Hematopoietic multipotent progenitor cell treated with erythropoietin and hydrocortisone succinate and interleukin-3 and kit ligand, for 4 days (in vitro differentiated cells): ENCODE results near the gene SDK1.

Experiments
- DNase-seq: peaks from one replicate; pipeline ENCODE4 v3.0.0-alpha.2; 2015

SDK1 gene

DNA sequence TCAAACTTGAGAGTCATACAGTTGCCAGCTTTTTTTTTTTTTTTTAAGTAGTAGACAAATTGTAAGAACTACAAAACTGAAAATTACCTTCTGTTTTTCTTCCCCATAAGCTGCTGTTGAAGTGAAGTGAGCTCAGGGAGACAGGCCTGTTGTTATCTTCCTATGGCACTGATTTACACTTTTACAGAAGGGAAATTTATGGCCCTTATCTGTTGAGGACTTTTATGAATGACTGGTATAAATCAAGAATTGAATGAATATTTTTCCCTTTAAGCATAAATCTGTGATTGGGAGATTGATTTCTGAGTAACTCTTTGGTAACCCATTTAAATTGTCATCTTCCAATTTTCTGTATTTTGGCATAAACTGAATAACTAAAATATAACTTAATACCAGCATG is 124.0 kb downstream of the SDK1 start:
- DNase-seq: no peak

DNA sequence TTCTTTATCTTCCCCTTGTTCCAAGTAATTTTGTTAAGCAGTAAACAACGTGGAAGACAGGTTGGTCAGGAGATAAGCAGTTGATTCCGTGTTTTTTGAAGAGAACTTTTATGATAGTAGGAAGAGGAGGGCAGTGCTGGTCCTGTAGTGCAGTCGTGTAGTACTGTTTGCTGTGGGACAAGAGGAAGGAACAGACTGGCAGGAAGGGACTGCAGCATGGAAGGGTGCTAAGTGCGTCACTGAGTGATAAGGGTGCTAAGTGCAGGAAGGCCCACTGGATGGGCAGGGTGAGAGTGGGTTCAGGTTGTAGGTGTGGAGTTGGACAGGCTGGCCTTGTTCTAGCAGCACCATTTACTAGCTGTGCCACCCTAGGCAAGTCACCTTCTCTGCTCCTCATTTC is 125.0 kb downstream of the SDK1 start:
- no peak for DNase-seq

DNA sequence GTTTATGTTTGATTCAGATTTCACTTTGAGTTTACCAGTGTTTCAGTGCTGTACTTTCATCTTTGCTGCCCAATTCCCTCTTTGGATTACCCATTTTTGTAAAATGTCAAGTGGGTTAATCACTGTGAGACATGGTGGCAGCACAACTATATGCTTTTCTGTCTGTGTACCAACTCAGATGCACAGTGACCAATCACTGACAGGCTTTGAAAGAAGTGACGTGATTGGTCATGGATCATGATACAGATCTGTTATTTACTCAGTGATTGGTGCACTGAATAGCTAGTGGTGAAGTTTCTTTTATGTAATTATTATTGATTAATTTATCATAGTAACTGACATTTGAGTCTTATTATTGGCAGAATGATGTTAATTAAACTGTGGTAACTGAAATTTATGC is 126.9 kb downstream of the SDK1 start:
- peak; percentile 2 for DNase-seq

DNA sequence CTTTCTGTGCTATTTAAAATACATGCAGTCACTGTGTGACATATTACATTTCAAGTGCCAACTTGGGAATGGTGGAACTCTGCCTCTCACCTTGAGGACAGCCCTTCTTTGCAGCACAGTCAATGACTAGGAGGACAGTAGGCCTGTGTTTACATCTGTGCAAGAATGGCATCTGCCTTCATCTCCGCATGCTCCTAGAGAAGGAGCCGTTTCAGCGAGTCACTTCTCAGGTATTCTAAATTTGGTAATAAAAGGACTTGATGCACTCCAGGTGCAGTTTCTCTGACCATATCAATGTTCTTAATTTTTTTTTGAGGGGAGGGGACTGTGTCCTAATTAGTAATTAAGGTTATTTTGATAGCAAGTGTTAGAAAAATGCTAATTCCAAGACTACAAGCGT is 128.9 kb downstream of the SDK1 start:
- no peak for DNase-seq

DNA sequence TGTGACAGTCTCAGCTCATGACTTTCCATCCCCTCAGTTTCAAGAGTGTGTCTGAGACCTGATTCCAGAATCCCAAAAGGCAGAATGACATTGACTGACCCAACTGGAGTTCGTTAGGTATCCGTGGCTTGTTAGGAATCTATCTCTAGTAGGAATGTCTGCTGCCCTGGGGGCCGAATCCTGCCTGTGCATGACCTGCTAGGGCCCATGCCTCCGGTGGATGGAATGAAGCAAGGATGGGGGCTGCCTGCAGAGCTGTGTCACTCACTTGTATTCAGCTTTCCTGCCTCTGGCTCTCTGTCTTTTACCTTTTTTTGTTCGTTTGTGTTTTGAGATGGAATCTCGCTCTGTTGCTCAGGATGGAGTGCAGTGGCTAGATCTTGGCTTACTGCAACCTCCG is 129.5 kb downstream of the SDK1 start:
- no peak for DNase-seq

DNA sequence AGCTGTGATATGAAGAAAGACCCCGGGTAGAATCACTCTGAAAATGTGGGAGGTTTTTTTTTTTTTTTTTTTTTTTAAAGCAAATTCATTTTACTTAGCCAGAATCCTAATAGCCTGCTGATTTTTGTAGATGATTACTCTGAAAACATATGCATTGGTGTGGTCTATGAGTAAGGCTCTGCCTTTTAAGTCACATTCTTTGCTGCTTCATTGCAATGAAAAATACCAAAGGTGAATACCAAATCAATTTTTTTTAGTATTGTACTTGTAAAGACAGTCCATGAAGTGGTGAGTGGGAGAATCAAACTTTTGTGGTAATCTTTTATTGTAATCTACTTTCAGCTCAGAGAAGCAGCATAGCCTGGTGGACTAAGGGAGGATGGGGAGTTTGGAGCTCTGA is 130.3 kb downstream of the SDK1 start:
- no peak for DNase-seq

DNA sequence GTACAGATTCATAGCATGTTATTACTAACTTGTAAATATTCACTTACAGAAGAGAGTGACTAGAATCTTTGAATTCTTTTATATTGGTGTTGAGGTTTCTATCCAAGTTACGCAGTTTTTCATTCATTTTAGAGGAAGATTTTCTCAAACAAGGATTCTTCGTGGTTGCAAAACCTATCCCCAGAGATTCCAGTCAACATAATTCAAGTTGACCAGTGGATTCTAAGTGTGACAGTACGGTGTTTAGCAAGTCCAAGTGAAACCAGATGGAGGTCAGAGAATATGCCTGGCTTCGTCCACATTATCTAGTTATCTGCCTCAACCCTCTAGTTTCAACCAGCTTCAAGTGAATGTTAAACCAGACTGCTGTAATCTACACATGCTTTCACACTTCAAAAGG is 131.9 kb downstream of the SDK1 start:
- DNase-seq: no peak

DNA sequence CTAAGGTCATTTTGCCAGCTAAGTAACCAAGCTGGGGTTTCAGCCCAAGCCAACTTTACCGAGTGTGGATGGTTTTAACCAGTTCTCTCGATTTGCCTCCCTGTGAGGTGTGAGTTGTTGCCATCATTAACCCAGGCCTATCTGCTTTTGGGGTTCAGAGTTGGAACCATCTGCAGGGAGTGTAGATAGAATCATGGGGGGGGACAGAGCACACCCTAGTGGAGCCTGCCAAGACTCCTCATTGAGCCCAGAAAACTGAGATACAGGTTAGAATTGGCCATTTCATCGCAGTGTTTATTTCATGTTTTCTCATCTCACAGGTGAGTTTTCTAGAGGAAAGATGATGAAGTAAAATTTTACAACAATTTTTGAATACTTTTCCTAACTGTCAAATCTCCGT is 133.6 kb downstream of the SDK1 start:
- DNase-seq: peak; percentile 2

DNA sequence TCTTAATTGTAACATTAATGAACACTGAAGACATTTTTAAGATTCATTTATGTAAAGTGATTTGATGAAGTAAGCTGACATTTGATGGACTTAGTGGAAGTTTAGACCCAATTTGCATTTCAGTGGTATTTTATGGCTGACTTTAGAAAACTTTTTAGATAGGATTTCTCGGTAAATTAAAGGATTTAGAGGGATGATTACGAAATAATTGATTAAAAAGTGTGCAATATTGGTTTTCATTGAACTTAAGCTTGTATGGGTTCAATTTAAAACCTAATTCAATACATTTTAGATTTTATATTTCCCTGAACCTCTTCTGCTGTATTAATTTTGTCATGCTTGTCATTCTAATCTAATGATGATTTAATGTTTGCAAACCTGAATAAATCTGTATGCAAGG is 135.1 kb downstream of the SDK1 start:
- DNase-seq: no peak

DNA sequence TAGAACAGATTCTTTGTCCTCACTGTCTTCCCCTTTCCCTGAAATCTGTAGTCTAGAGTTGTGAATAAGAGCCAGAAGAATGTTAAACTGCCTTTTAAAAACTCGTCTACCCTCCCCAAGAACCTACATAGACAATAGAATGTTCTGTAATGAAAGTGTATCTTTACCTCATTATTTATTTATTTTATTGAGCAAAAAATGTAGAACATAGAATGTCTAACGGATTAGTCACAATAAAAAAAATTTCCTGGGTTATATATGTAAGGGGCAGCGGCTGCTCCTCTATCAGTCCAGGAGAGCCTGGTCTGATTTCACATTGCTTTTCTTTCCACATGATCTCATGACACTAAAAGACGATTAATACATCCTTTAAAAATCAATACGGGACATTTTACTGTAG is 135.7 kb downstream of the SDK1 start:
- DNase-seq: no peak

DNA sequence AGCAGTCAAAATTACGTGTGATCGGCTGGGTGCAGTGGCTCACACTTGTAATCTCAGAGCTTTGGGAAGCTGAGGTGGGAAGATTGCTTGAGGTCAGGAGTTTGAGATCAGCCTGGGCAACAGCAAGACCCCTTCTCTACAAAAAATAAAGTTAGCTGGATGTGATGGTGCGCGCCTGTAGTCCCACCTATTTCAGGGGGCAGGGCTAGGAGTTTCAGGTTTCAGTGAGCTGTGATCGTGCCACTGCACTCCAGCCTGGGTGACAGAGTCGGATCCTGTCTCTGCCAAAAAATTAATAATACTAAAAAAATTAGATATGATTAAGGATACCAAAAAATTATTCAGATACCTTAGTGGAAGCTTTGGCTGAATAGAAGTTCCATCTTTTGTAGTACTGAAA is 136.4 kb downstream of the SDK1 start:
- no peak for DNase-seq

DNA sequence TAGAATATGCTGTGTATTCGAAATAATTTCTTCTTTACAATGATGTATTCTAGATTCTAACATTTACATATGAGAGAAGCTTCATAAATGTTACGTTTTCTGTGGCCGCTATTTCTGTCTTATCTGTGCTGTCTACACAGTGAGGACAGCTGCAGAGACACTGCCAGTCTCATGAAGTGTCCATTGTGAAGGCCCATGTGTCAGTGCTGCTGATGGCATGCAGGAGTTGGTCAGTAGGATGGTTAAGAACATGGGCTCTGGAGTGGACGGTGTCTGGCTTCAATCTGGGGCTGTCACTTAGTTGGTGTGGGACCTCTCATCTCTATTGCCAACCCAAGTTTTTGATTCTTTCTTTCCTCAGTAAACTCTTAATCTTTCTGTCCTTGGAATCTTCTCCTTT is 137.3 kb downstream of the SDK1 start:
- DNase-seq: no peak

DNA sequence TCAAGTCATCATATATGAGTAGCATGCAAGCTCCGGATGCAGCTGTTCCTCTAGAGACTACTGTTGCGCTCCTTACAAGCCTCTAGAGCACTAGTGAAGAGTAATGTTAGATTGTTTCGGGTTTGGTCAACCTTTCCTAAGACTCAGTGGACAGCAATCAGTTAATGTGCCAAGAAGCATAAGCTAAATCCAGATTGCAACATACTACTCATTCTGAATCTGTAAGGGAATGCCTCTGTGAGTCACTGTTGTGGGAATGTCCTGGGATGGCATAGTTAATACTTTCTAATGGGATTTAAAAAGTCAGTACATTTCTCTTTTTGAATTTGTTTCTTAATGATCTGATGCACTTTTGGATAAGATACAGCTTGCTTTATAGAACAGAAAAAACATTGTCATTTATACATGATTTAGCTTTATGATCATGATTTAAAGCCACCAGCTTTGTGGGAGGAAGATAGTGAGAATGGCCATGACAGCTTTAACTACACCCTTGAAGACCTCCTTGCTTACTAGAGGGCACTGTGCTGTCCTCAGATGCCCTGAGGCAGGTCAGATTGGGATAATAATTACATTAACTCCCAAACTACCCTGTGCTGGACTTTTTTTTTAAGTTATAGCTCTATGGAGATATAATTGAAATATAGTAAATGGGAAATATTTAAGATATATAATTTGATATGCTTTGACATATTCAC is 138.4 kb downstream of the SDK1 start:
- DNase-seq: no peak

DNA sequence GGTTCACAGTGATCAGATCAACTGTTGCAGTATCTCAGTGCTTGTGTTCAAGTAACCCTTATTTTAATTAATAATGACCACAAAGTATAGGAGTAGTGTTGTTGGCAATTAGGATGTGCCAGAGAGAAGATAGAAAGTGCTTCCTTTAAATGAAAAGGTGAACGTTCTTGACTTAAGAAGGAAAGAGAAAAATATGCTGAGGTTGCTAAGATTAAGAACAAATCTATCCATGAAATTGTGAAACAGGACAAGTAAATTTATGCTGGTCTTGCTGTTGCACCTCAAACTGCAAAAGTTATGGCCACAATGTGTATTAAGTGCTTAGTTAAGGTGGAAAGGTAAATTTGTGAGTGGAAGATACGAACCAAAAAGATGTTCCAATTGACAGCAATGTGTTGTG is 139.5 kb downstream of the SDK1 start:
- DNase-seq: no peak

DNA sequence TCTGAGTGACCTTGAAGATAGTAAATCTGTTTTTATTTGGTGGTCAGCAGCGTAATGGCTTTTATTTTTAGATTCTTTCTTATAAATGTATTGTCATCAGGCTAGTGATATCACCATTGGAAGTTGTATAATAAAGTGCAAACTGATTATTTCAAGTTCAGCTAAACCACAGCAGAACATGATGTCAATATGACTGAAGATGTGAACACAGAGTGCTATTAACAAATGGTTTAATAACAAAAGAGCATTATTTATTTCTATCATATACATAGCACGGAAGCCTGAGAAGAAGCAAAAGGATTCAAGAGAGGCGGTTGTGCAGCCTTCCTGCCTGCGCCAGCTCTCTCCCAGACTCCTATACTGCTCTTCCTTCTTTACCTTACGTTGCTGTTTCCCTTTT is 142.7 kb downstream of the SDK1 start:
- no peak for DNase-seq

DNA sequence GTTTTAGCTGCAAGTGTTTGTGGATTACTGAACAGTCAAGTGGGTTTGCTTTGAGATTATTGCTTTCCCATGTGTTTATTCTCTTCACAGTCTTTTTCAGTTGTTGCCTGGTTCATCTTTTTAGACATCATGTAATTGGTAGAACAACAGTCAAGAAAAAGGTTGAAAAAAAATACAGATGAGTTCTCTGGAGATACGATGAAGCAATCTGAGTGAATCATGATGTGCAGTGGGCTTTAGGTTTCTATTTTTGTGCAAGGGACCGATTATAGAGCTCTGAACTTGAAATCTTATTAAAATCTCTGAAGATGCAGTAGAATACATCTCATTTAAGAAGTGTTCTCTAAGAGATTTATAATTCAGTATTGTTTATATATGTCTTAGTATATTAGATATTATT is 145.7 kb downstream of the SDK1 start:
- no peak for DNase-seq

DNA sequence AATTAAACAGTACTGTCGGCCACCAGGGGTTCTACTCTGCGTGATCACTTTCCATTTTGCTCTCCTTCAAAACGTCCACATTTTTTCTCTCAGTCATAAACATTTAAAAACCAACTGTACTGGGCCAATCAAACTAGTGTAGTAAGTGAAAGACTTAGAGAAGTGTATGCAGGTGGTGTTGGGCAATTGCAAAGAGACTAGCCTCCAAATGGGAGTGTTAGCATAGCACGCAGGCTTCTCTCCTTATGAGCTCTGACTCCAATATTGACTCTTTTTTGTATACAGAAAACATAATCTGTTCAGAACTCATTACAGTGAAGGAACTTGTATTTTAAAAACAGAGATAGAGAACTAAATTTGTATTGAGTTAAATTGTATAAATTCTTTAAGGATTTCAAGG is 150.6 kb downstream of the SDK1 start:
- no peak for DNase-seq

DNA sequence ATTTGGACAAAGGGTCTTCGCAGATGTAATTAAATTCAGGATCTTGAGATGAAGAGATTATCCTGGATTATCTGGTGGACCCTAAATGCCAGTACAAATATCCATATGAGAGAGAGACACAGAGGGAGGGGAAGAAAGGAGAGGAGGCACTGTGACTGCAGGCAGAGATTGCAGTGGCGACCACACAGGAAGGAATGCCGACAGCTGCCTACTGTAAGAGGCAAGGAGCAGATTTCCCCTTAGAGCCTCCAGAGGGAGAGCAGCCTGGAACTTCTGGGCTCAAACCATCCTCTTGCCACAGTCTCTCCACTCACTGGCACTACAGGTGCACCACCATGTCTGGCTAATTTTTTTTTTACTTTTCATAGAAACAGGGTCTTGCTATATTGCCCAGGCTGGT is 152.3 kb downstream of the SDK1 start:
- DNase-seq: no peak

DNA sequence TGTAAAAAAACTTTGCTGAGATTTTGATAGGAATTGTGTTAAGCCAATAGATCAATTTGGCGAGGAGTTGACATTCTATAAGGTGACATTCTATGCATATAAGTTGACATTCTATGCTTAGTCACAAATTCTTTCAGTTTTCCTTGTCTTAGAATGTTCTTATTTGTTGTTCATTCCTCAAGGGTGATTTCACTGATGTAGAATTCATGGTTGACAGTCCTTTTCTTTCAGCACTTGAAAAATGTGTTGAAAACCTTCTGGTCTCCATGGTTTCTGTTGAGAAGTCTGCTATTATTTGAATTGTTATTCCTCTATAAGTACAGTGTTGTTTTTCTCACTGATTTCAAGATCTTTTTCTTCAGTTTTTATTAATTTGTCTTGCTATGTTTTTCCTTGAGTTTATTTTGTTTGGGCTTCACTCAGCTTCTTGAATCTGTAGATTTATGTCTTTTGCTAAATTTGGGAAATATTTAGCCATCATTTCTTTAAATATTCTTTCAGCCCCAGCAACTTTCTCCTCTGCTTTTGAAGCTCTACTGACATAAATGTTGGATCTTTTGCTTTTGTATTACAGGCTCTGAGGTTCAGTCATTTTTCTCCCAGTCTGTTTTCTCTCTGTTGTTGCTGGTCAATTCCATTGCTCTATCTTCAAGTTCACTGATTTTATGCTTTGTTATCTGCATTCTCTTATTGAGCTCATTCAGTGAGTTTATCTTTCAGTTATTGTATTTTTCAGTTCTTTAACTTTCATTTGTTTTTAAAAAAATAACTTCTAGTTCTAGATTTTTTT is 154.9 kb downstream of the SDK1 start:
- DNase-seq: no peak

DNA sequence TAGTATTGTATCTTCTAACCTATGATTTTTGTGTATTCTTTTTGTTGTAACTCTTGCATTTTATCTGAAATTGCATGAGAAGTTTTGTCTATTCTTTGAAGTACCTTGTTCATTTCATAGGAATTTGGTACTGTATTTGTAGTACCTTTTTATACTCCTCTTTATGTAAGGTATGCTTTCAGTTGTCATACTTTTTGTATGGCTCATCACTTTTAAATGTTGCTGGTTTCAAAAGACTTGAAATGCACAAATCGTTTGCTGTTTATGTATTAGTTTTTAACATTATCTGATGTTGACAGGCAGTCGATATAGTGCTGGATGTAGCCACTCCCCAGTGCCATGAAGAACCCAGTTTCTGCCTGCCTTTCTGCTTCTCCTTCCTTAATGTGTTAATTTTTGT is 158.1 kb downstream of the SDK1 start:
- DNase-seq: no peak

DNA sequence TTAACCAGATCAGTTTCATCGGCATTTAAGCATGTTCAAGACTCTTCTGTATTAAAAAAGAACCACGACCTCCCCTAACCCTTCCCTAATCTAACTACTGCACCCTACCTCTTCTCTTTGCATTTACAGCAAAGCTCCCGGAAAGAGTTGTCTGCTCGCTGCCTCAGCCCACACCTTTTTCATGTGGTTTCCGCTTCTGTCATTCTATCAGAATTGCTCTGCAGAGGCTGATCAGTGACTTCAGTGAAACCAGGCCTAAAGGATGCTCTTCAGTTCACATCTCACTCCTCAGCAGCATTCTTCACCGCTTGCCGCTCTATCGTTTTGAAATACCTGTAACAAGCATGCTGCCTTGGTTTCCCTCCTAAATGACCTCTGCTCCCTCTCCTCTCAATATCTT is 160.9 kb downstream of the SDK1 start:
- no peak for DNase-seq

DNA sequence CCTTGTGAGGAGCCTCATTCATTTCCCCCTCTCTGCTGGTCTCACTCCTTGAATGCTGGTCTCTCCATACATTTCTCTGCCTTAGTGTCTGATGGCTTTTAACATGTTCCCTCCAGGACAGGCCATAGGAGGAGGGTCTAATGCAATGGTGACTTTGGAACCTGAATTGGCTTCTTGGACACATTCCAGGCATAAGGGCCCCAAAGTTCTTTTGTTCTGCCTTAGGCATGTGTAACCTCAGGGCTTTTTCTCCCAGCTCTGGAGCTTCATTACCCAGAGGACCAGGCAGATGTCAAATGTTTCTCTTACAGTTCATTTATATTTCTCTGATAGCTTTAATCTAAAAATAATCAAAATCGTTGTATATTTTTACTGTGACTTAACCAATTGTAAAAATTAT is 162.6 kb downstream of the SDK1 start:
- no peak for DNase-seq

DNA sequence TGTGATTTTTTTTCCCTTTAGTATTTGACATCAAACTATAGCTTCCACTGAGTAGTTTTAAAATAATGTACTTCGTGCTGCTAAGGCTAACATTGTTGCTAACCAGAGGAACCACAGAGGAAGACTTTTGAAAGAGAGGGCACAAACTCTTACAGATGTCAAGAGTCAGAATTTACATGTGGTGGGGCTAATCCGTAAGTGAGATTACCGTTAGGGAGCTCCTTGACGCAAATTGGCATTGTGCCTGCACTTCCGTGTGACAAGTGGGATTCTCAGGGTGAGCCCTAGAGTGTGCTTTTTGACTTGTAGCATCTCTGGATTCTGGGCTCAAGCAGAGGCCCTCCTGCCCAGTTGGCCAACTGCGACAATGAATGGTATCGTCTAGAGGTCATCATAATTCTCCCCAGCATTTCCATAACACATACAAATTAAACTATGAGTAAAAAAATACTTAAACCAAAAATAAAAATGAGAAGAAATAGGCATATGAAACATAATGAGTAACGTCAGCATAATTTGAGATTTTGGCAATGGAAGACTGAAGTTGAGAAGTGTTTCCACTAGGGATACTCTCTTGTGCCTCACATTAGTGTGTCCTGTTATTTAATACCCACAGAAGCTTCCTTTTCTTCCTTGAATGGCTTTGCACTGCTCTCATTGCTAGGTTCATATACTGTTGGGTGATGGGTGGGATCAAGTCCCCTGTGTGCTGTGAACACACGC is 164.0 kb downstream of the SDK1 start:
- peak; percentile 0 for DNase-seq

DNA sequence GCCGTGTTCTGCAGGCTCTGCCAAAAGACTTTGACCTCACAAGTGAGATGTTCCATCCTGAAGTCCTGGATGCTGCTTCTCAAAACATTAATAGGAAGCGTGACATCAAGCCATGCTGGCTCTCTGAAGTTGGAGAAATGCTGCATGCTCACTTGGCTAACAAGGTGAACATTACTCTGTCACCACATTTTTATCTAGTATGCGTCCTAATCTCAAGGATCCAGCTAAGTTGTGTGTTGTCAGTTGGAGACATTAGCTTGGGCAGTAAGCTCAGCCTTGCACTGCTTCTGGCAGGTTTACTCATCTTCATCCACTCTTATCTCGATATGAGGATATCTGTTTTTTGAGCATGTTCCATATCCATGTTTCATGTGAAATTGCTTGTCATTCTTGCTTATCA is 165.2 kb downstream of the SDK1 start:
- no peak for DNase-seq
